ENCODE measurements around the gene PPEF2.

- TF ChIP-seq POLR2AphosphoS5 (IDR thresholded peaks at IDR 0.05; ENCODE audit: low read depth, low read length) (no peak), TAF1 (IDR thresholded peaks at IDR 0.05; ENCODE audit: borderline replicate concordance, low read depth, low read length) (no peak), POLR2A (IDR thresholded peaks at IDR 0.05; ENCODE audit: low read depth, low read length) (no peak)
Measured at GRCh38 chr4:75823812-75824211, 78.4 kb downstream of the PPEF2 start.
